ENCODE results near the gene GRAMD1A.
"Not testable (repeated sequence)": the region's sequence is repeated elsewhere in the genome, so short reads cannot be mapped to it uniquely, and the experiment has no call there.

The GRAMD1A gene

DNA sequence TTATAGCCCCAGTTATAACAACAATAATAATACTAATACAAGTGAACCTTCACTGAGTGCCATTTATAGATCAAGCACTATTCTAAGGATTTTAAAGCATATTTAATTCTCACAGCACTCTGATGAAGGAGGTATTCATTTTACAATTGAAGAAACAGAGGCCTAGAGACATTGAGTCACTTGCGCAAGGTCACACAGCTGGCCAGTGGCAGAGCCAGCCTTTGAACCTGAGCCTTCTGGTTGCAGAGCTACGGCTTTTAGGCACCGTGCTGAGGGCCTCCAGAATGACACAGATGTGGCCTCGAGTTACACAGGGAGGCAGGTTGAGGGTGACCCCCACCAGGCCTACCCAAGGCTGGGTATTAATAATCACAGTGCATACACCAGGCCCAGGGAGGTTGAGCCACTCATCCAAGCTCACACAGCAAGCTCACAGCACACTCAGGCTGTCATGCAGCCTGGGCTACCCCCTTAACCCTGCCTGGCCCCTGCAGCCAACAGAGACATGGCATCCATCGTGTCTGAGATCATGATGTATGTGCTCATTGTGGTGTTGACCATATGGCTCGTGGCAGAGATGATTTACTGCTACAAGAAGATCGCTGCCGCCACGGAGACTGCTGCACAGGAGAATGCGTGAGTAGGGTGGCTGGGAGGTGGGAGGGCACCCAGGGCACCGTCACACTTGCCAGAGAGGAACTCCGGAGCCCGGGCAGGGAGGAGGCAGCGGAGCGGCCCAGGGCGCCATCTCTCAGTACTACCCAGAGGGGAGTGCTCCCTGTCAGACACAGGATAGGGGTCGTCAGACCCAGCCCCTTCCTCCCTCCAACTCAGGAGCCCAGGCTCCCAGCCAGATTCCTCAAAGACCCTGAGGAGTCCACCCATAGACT, 38.7 kb downstream of the GRAMD1A start:
- DNase-seq = peak; percentile 6 to 41

DNA sequence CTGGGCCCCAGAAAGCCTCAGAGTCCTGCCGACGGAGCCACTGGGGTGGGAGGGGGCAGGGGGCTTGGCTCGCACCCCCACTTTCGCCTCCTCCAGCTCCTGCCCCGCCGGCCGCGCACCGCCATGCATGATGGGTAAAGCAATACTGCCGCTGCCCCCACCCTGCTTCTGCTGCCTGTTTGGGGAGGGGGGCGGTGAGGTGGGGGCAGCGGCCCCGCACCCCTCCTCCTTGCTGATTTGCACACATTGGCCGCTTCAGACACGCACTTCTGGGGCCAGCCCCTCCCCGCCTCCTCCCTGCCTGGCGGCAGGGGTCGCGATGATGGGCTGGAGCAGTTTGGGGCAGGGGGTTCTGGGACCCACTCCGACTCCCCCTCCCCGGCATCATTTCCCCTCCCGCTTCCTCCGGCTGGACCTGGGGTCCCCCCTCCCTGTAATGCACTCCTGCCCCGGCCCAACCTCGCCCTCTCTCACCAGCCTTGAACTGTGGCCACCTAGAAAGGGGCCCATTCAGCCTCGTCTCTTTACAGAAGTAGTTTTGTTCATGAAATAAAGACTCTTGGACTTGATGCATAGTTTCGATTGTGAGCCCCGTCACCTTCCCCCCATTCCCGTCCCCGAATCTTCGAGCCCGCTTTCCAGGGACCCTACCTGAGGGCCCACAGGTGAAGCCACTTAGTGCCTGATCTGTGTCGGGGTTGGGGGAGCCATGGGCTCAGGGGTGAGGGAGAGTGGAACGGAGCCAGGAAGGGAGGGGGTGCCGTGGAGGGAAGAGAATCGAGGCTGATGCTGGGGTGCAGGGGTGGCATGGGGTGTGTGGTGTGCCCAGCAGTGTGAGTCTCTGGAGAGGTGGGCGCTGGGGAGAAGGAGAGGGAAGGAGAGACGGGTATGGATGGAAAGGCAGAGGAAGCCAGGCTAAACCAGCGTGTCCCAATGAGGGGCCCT, 40.0 kb downstream of the GRAMD1A start:
- DNase-seq = no peak

DNA sequence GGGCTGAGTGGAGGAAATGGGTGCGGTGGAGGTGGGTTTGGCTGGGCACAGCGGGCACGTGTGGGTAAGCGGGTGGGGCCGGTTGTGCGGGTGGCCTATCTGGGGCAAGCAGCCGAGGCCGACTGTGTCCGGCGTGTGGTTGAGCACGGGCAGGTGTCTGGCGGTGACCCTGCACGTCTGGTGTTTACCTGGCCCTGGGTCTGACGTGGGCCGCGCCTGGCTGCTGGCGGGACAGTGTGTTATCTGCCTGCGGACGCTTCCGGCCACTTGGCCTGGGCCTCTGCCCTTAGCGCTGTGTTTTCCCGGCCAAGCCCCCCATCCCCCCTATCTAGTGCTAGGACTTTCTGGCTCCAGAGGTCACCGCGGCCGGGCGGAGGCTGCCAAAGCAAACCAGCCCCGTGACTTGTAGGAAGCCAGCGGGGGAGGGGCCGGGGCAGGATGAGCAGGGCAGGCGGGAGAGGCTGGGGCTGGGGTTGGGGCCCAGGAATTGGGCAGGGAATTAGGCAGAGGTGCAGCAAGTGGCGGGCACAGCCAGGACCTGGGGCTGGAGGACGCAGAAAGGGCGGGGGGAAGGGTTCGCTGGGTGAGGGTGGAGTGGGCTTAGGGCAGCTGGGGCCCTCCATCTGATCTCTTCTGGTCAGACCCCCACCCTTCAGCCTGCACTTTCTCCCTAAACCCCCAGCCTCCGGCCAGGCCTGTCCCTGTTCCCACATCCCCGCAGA, 40.9 kb downstream of the GRAMD1A start:
- DNase-seq = peak; percentile 27 to 52

DNA sequence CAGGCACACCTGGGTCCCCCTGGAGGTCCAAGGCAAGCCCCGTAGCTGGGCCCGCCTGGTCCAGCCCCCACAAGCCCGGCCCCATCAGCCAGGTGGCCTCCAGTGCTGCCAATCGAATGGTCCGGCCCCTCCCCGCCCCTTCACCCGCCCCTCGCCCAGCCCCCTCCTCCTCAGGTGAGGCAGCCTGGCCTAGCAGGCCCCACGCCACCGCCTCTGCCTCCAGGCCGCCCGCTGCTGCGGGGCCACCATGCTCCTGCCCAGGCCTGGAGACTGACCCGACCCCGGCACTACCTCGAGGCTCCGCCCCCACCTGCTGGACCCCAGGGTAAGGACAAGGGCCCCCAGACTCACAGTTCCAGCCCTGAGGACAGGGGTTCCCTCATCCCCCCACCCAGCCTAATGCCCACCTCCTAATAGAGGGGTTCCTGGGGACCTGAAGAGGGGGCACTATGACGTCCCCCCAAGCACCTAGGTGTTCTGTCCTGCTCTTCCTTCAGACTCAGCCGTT, 41.5 kb downstream of the GRAMD1A start, which contains the start of gene HPN:
Gene HPN, plus strand, starts transcription at position 174 of the 508 bp plus-strand sequence. CDS start 786 bp downstream, outside the sequence.
- DNase-seq = no peak

DNA sequence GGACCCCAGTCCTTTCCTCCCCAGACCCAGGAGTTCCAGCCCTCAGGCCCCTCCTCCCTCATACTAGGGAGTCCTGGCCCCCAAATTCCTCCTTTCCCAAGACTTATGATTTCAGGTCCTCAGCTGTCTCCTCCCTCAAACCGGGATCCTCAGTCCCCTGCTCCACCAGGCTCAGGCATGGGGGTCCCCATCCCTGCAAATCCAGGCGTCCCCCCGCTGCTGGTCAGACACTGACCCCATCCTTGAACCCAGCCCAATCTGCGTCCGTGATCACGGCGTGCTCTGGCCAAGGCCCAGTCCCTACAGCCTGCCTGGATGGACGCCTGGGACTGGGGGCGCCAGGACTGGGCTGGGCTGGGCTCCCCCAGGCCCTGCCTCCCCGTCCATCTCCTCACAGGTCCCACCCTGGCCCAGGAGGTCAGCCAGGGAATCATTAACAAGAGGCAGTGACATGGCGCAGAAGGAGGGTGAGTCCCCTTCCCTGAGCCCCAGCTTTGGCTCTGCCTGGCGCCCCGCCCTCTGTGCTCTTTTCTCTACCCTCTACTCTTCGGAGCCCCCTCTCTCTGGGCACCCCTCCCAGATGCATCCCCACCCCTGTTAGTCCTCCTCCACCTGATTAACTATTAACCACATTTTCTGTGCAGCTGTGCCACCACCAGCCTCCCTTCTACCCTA, 42.1 kb downstream of the GRAMD1A start:
- no peak for DNase-seq

DNA sequence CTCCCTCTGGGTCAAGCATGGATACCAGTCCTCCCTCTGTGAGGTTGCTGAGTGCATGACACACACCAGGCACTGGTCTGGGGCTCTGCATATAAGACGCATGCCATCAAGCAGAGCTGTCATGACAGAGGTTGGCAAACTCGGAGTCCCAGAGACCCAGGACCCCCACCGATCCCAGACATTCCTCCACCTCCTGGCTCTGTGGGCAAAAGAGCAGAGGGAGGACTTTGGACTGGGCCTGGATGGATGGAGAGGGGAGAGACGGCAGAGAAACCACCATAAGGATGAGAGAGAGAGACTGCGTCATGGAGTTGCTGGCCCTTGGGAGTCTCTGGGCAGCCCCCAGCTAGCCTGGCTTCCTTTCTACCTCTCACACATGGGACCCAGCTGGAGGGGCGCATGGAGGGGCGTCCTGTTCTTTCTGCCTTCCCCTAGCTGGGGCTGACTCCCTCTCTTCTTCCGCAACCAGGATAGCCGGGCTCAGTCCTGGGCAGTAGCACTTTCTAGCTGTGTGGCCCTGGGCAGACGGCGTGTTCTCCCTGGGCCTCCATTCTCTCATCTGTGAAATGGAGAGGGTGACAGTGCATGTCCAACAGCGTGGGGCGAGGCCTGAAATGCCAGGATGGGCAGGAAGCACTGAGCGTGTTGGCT, 43.0 kb downstream of the GRAMD1A start:
- DNase-seq = no peak

DNA sequence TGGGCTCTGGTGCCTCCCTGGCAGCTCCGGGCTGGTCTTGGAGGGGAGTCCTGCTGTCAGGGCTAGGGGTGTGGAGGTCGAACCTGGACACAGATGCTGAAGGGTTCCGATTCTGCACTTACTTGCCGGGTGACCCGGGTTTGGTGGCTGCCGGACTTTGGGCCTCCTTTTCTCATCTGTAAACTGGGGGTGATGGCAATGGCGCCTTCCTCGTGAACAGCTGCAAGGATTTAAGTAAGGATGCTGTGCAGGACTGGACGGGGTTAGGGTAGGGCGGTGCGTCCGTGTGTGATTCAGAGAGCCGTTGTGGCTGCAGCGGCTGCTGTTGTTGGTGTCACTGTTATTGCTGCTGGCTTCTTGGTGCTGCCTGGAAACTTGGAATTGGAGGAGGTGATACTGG, 43.8 kb downstream of the GRAMD1A start:
- DNase-seq = no peak

DNA sequence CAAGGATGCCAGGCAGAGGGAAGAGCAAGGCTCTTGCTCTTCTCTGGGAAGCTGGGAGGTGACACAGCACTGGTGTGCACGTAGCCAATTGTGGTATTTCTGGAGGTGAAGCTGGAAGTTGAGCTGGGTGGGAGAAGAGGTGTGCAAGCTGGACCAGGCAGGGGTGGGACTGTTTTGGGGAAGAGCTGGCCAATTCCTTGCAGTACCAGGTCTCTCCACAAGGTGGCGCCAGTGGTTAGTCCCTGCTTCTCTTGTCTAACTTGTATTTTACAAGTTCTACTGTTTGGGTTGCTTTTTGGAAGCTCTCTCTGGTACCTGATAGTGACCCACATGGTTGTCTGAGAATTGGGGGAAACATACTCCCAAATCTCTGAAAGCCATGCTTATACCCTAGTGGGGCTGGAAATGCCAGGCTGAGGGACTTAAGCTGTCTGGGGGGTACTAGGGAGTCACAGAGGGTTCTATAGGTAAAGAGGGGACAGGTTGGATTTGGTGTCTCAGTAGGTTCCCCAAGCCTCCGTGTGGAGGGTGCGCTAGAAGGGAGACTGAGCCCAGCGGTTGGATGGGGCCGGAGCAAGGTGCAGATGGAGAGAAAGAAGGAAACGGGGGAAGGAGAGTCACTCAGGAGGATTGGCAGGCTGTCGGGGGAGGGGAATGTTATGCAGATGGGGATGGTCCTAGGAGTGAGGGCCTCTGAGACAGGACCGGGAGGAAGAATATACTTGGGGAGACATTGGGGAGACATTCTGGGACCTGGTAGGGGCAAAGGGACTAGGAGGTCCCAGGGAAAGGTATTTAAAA, 44.4 kb downstream of the GRAMD1A start:
- DNase-seq = peak; percentile 66

DNA sequence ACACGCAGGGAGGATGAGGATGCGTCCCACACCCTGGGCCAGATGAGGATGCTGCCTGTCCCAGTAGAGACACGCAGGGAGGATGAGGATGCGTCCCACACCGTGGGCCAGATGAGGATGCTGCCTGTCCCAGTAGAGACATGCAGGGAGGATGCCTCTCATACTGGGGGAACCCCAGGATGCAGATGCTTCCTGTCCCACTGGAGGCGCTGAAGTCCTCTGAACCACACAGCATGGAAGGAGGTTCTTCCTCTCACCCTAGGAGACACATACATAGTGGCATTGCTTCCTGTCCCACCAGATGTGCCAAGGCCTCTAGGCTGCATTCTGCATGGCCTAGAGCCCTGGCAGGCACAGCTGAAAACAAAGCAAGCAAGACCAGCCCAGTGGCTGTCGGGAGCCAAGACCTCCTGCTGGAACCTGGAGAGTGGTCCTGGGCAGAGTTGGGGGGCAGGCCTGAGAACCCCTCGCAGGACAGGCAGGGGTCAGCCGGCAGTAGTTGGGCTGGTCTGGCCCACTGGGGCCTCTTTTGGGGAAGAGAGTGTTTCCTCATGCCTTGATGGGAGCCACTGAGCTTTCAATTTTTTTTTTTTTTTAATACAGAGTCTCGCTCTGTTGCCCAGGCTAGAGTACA, 45.7 kb downstream of the GRAMD1A start:
- peak; percentile 69 to 78 for DNase-seq

DNA sequence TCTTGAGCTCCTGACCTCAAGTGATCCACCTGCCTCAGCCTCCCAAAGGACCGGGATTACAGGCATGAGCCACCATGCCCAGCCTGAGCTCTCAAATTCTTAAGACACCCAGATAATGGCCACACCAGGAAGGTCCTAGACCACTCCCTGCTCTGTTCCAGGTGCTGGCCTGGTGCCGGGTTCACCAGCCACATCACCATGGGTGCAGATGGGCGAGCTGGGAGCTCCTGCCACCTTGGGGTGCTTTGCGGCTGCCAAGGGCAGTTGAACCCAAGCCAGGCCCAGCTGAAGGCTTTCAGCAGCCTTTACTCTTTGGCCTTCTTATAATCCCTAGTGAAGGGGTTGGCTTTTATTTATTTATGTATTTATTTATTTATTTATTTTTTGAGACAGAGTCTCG, 46.3 kb downstream of the GRAMD1A start:
- no peak for DNase-seq

DNA sequence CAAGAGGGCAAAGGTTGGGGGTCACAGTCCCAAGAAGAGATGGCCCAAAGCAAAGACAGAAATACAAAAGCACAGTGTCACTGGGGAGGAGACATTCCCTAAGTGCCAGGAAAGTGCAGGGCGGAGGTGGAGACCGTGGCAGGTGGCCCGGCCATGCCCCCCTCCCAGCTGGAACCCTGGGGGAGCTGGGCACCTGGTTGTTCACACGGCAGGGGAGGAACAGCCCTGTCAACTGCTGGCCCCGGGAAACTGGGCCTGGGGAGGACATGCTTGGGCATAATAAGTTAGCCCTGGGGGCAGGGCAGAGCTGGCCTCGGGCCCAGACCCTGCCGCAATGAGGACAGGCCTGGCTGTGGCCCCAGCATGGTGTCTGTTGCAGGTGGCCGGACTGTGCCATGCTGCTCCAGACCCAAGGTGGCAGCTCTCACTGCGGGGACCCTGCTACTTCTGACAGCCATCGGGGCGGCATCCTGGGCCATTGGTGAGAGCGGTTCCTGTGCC, 48.8 kb downstream of the GRAMD1A start:
- no peak for DNase-seq

DNA sequence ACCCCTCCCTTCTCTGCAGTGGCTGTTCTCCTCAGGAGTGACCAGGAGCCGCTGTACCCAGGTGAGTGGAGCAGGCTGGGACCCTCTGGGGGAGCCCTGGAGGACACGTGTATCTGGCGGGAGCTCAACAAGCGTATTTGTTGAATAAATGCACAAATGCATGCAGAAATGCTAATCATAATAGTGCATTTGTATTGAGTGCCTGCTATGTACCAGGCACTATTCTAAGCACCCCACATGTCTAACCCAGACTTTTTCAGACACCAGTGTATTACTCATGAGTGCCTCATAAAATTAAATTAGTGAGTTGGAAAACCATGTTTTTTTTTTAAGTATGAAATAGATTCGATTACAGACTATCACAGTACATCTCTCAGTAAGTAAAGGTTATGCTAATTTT, 49.3 kb downstream of the GRAMD1A start:
- DNase-seq = no peak

DNA sequence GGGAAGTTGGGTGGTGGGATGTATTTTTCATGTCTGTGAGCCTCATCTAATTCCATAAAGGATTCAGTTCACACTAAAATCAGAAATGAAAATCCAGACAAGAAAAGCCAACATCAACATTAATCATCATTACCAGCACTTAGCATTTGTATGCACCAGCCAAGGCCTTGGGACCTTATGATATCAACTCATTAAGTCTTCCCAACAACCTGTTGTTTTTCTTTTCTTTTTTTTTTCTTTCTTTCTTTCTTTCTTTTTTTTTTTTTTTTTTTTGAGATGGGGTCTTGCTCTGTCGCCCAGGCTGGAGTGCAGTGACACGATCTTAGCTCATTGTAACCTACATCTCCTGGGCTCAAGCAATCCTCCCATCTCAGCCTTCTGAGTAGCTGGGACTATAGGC, 50.5 kb downstream of the GRAMD1A start:
- not testable (repeated sequence) for DNase-seq

DNA sequence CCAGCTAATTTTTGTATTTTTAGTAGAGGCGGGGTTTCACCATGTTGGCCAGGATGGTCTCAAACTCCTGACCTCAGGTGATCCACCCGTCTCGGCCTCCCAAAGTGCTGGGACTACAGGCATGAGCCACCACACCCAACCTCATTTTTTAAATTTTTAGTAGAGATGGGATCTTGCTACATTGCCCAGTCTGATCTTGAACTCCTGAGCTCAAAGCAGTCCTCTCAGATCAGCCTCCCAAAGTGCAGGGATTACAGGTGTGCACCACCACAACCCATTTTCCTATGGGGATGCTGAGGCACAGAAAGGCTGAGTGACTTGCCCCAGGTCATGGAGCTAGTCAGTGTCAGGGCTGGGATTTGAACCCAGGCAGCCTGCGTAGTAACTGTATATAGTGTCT, 51.1 kb downstream of the GRAMD1A start:
- DNase-seq = not testable (repeated sequence)

DNA sequence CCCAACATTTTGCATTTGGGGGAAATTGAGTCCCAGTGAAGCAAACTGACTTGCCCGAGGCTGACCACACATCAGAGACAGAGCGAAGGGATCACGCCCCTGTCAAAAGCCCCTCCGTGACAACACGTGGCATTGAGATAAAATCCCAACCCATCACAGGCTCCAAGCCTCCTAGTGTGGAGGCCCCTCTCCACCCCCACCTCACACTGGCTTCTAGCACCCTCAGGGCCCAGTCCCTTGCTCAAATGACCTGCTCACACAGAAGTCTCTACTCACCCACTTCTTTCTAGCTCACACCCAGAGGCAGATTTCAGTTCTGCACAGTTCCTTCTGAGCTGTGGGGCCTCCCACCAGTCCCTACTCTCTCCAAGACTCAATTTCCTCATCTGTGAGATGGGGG, 51.7 kb downstream of the GRAMD1A start:
- no peak for DNase-seq

DNA sequence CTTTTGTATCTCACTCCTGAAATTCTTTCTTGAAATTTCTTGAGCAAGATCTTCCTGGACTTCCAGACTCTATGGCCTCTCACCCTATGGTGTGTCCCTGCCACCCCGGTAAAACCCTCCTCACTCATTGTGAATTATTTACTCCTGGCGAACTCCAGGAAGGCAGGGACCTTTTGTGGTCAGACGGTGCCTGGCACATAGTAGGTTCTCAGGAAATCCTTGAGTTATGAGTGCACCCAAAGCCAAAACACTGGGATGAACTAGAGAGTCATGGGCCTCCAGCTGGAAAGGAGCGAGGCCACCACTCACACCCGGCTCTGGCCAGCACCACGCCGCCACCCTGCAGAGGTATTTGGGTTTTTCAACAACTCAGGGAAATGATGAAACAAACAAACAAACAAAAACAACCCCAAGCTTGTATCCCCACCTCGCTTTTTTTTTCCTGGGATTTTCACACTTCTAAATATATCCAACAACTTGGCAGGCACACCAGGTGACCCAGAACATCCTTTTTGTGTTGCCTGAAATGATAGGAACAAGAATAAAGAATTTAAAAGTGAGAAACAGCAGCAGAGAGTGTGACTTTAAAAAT, 52.6 kb downstream of the GRAMD1A start:
- no peak for DNase-seq

DNA sequence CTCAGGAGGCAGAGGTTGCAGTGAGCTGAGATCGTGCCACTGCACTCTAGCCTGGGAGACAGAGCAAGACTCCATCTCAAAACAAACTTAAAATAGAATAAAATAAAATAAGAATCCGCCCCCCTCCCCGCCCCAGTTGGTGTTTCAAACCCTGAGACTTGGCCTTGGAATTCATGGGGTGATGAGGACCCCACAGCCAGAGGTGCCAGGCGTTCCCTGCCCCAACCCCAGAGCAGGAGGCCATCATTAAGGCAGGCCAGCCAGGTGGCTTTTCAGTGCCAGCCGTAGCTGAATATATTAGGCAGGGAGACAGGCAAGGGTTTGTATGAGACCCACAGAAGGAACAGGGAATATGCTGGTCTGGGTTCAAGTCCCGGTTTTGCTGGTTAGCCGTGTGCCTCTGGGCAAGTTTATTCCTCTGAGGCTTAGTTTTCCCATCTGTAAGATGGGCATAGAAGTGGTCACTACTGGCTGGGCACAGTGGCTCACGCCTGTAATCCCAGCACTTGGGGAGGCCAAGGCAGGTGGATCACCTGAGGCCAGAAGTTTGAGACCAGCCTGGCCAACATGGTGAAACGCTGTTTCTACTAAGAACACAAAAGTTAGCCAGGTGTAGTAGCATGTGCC, 53.7 kb downstream of the GRAMD1A start:
- DNase-seq = no peak

DNA sequence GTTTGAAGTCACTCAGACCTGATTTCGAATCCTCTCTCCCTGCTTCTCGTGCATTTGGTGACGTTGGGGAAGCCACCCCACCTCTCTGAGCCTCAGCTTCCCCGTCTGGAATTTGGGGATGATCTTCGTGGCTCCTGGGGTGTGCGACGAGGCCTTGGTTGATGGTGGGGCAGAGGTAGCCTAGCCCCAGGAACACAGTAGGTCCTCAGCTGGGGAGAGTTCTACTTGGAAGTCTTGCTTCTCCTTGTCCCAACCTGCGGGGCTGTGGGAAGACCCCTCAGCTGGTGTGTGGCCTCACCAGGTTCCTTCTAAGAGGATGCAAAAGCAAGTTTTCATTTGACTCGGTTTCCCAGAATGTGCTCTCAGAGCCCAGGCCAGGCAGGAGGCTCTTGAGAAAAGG, 54.5 kb downstream of the GRAMD1A start:
- no peak for DNase-seq

DNA sequence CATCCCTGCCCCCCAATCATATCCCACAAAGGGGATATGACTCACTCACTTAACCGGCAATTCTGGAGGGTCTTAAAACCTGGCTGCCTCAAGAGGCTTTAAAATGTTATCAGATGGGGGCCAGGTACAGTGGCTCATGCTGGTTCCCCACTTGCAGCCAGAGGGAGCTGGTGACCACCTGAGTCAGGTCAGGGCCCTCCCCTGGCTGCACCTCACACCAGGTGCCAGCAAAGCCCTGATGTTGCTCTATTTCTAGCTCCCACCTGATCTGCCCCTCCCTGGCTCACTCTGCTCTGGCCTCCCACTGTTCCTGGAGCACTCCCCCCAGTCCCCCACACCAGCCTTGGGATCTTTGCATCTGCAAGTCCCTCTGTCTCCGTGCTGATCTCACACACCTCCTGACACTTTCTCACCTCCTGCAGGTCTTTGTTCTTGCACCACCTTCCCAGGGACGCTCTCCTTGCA, 55.6 kb downstream of the GRAMD1A start:
- DNase-seq = no peak

Data from inflammatory macrophage (primary cell).